Activated T-helper 1 cell treated with anti-CD3 and anti-CD28 coated beads, Interleukin-2, amount 50 U/mL, for 16 hours (primary cell): ENCODE data around the gene FSTL5.
"Not testable (repeated sequence)": the region's sequence is repeated elsewhere in the genome, so short reads cannot be mapped to it uniquely, and the experiment has no call there.

ENCODE experiments used
- DNase-seq, 2 donors: peaks; one replicate each; pipeline ENCODE4 v3.0.0-alpha.2; 2020; ENCODE audit warnings: low read depth in 1 of 2, low spot score in 1 of 2

FSTL5 gene

GRCh38 chr4:161850631-161851030 lies 313.2 kb downstream of the FSTL5 start:
- no peak for DNase-seq

GRCh38 chr4:161841759-161842158 lies 322.0 kb downstream of the FSTL5 start:
- DNase-seq, result no peak

- DNase-seq, result no peak
Measured at GRCh38 chr4:161829591-161829990, 334.2 kb downstream of the FSTL5 start.

- DNase-seq, result no peak
Measured at GRCh38 chr4:161828061-161828460, 335.7 kb downstream of the FSTL5 start.

- DNase-seq, result no peak
Measured at GRCh38 chr4:161827013-161827412, 336.8 kb downstream of the FSTL5 start.

GRCh38 chr4:161823450-161823849 lies 340.4 kb downstream of the FSTL5 start:
- no peak for DNase-seq

- no peak for DNase-seq
Measured at GRCh38 chr4:161822174-161822573, 341.6 kb downstream of the FSTL5 start.

GRCh38 chr4:161817914-161818313 lies 345.9 kb downstream of the FSTL5 start:
- no peak for DNase-seq

GRCh38 chr4:161816958-161817357 lies 346.8 kb downstream of the FSTL5 start:
- no peak for DNase-seq

- no peak for DNase-seq
Measured at GRCh38 chr4:161815841-161816240, 348.0 kb downstream of the FSTL5 start.

- DNase-seq, result no peak
Measured at GRCh38 chr4:161813889-161814288, 349.9 kb downstream of the FSTL5 start.

- DNase-seq, result no peak
Measured at GRCh38 chr4:161813389-161813788, 350.4 kb downstream of the FSTL5 start.

- DNase-seq, result no peak
Measured at GRCh38 chr4:161803171-161803570, 360.6 kb downstream of the FSTL5 start.

GRCh38 chr4:161799710-161800109 lies 364.1 kb downstream of the FSTL5 start:
- DNase-seq, result no peak

- no peak for DNase-seq
Measured at GRCh38 chr4:161792991-161793390, 370.8 kb downstream of the FSTL5 start.

GRCh38 chr4:161791796-161792556 lies 371.8 kb downstream of the FSTL5 start:
- DNase-seq, result no peak

GRCh38 chr4:161767116-161767515 lies 396.7 kb downstream of the FSTL5 start:
- DNase-seq, result no peak

GRCh38 chr4:161762796-161763195 lies 401.0 kb downstream of the FSTL5 start:
- no peak for DNase-seq

GRCh38 chr4:161760008-161760407 lies 403.8 kb downstream of the FSTL5 start:
- DNase-seq, result no peak

- not testable (repeated sequence) for DNase-seq
Measured at GRCh38 chr4:161758412-161758811, 405.4 kb downstream of the FSTL5 start.

- no peak for DNase-seq
Measured at GRCh38 chr4:161728929-161729328, 434.9 kb downstream of the FSTL5 start.

- DNase-seq, result no peak
Measured at GRCh38 chr4:161721947-161722346, 441.9 kb downstream of the FSTL5 start.

GRCh38 chr4:161717084-161717483 lies 446.7 kb downstream of the FSTL5 start:
- no peak for DNase-seq
